Breast epithelium (tissue), 3 donors: Measurements from ENCODE around the gene INPP5K.

Experiments
- CTCF ChIP-seq, 3 donors: fragments of 450-650 bp; IDR thresholded peaks; one replicate each; pipeline ENCODE4 v1.5.1; 2016 to 2017; ENCODE audit warnings: antibody characterized with exemption in 3 of 3, mild to moderate bottlenecking in 3 of 3, moderate library complexity in 3 of 3
- POLR2A ChIP-seq: fragments of 450-650 bp; IDR thresholded peaks from one replicate; pipeline ENCODE4 v1.6.1; 2016; ENCODE audit warnings: antibody characterized with exemption, mild to moderate bottlenecking, moderate library complexity
- POLR2AphosphoS5 ChIP-seq, 3 donors: sonication (generic); formaldehyde crosslinking; IDR thresholded peaks; one replicate each; pipeline ENCODE4 v1.6.1; 2017; ENCODE audit warnings: antibody characterized with exemption in 3 of 3

GRCh38 chr17:1460233-1460632 is 56.2 kb downstream of the INPP5K start:
- TF ChIP-seq POLR2A, result no peak
- no peak for TF ChIP-seq CTCF (IDR thresholded peaks at IDR 0.05)
- peak in 2 of 3 donors; percentile 33 to 41 for TF ChIP-seq POLR2AphosphoS5 (IDR thresholded peaks at IDR 0.05)
